GM18502 (cell line): ENCODE measurements around the gene SMIM13.

ENCODE experiments used
- ATAC-seq: cut with Tn5 transposase; IDR thresholded peaks from one replicate; pipeline ENCODE4 v1.9.1; 2021; ENCODE audit warnings: mild to moderate bottlenecking; ENCODE audit not compliant: unreplicated experiment, poor library complexity

The SMIM13 gene

GRCh38 chr6:11093626-11094410 is at the start of gene SMIM13:
Gene SMIM13 (plus strand): TSS chr6:11093834. CDS start chr6:11094314, 480 bp downstream.
- peak; percentile 90 for ATAC-seq

GRCh38 chr6:11043961-11044711 is 49.5 kb upstream of the SMIM13 start, which contains the start of gene ELOVL2:
Gene ELOVL2 (minus strand): TSS chr6:11044305. CDS start chr6:11044230, 75 bp downstream.
- ATAC-seq = peak; percentile 48

GRCh38 chr6:11044712-11045167 is 48.9 kb upstream of the SMIM13 start:
- ATAC-seq = no peak

GRCh38 chr6:11050731-11051130 is 42.9 kb upstream of the SMIM13 start:
- ATAC-seq = no peak

GRCh38 chr6:11053307-11053706 is 40.3 kb upstream of the SMIM13 start:
- ATAC-seq = no peak

- ATAC-seq = no peak
Measured at GRCh38 chr6:11054722-11055121, 38.9 kb upstream of the SMIM13 start.

GRCh38 chr6:11055127-11055627 is 38.5 kb upstream of the SMIM13 start:
- ATAC-seq = no peak

- no peak for ATAC-seq
Measured at GRCh38 chr6:11056871-11057270, 36.8 kb upstream of the SMIM13 start.

GRCh38 chr6:11058406-11058805 is 35.2 kb upstream of the SMIM13 start:
- ATAC-seq = no peak

GRCh38 chr6:11062083-11062482 is 31.6 kb upstream of the SMIM13 start:
- ATAC-seq = no peak

- no peak for ATAC-seq
Measured at GRCh38 chr6:11062715-11063114, 30.9 kb upstream of the SMIM13 start.

- ATAC-seq = no peak
Measured at GRCh38 chr6:11064836-11065235, 28.8 kb upstream of the SMIM13 start.

GRCh38 chr6:11065436-11066202 is 28.0 kb upstream of the SMIM13 start:
- no peak for ATAC-seq

- ATAC-seq = no peak
Measured at GRCh38 chr6:11066505-11067347, 26.9 kb upstream of the SMIM13 start.

GRCh38 chr6:11067348-11067747 is 26.3 kb upstream of the SMIM13 start:
- no peak for ATAC-seq

GRCh38 chr6:11069760-11070159 is 23.9 kb upstream of the SMIM13 start:
- ATAC-seq = no peak

- ATAC-seq = no peak
Measured at GRCh38 chr6:11072101-11072500, 21.5 kb upstream of the SMIM13 start.

GRCh38 chr6:11076540-11076939 is 17.1 kb upstream of the SMIM13 start:
- ATAC-seq = no peak

GRCh38 chr6:11078266-11078665 is 15.4 kb upstream of the SMIM13 start:
- ATAC-seq = no peak

GRCh38 chr6:11080296-11080695 is 13.3 kb upstream of the SMIM13 start:
- ATAC-seq = no peak
